ENCODE results near the gene UBL4B. TPM values are rescaled to one million over a fixed set of nuclear protein-coding genes. Genes with fewer than 3 reads are reported as not detected.

The UBL4B gene
- total and polyA plus RNA-seq, 2 donors (not counting 1 experiment from before 2014, with no cell fraction given): not detected

GRCh38 chr1:110063781-110064180 is 48.5 kb upstream of the UBL4B start:
- intact Hi-C loops (cut with micrococcal nuclease): no loop called here
- H3K4me3 Mint-ChIP-seq: no peak overlapping the region
- ChIA-PET POLR2A (no interaction called here), CTCF (interaction anchor here (0.5 to 1.0 kb wide), 2 partner anchors 11 to 287 kb away, joined by 3 read pairs; no protein-coding TSS in a partner anchor)
- H3K4me1 Mint-ChIP-seq: peaks cover 10% of the 10 kb centered on the region
- no peak for DNase-seq
- Histone ChIP-seq H3K4me2 (replicated peaks; ENCODE audit: low read depth, low read length, poor library complexity, severe bottlenecking) (no peak overlapping the region), H3K27me3 (replicated peaks in 1 of 4; ENCODE audit: control extremely low read depth in 1 of 4, control insufficient read depth in 3 of 4, insufficient read depth in 4 of 4, low read length in 3 of 4) (peaks cover 0 to 23% (median 14%) of the 10 kb centered on the region in 4 experiments), H3K36me3 (replicated peaks in 1 of 2; ENCODE audit: control extremely low read depth in 1 of 2, control insufficient read depth in 1 of 2, extremely low read depth in 1 of 2, insufficient read depth in 2 of 2, low read length in 1 of 2) (peaks cover 0 to 5% of the 10 kb centered on the region in 2 experiments), H3K9ac (ENCODE audit: low read length) (no peak overlapping the region), H2AFZ (ENCODE audit: insufficient read depth, low read depth, low read length, poor library complexity, severe bottlenecking) (no peak overlapping the region), H3K9me3 (ENCODE audit: control extremely low read depth in 1 of 3, control insufficient read depth in 2 of 3, insufficient read depth in 1 of 3, low read length in 2 of 3) (peaks cover 0 to 18% (median 0%) of the 10 kb centered on the region in 3 donors), H3K27ac (ENCODE audit: low read length in 2 of 2) (no peak overlapping the region), H4K20me1 (ENCODE audit: control insufficient read depth, insufficient read depth, low read length, poor library complexity, severe bottlenecking) (peaks cover 15% of the 10 kb centered on the region), H3K79me2 (ENCODE audit: control insufficient read depth, insufficient read depth, low read length) (no peaks in the 10 kb centered on the region), H3K4me1 (ENCODE audit: control insufficient read depth in 2 of 2, insufficient read depth in 2 of 2, low read length in 2 of 2) (peaks cover 15 to 16% of the 10 kb centered on the region in 2 donors), H3K4me3 (ENCODE audit: control extremely low read depth in 1 of 5, extremely low read depth in 1 of 5, insufficient read depth in 1 of 5, low read depth in 2 of 5, low read length in 4 of 5) (no peak overlapping the region)
- WGBS (ENCODE audit: insufficient coverage): 68% methylated on average over 2 of the region's 4 CpGs
- peaks cover 28% of the 10 kb centered on the region for H3K27me3 Mint-ChIP-seq
- no peak for ATAC-seq (ENCODE audit: low read depth)
- no peaks in the 10 kb centered on the region for H3K9me3 Mint-ChIP-seq (ENCODE audit: insufficient read depth)
- TF ChIP-seq EZH2 (IDR thresholded peaks at IDR 0.05; ENCODE audit: borderline replicate concordance, insufficient read depth, low read depth, low read length, poor library complexity, severe bottlenecking): no peak
- no peak for TF ChIP-seq CTCF (IDR thresholded peaks at IDR 0.05)
- H3K27ac Mint-ChIP-seq: no peak overlapping the region

GRCh38 chr1:110064576-110065337 is 47.5 kb upstream of the UBL4B start:
- Histone ChIP-seq H2AFZ (ENCODE audit: insufficient read depth, low read depth, low read length, poor library complexity, severe bottlenecking) (no peak overlapping the region), H3K79me2 (ENCODE audit: control insufficient read depth, insufficient read depth, low read length) (no peaks in the 10 kb centered on the region), H4K20me1 (ENCODE audit: control insufficient read depth, insufficient read depth, low read length, poor library complexity, severe bottlenecking) (peaks cover 12% of the 10 kb centered on the region), H3K4me3 (ENCODE audit: control extremely low read depth in 1 of 5, extremely low read depth in 1 of 5, insufficient read depth in 1 of 5, low read depth in 2 of 5, low read length in 4 of 5) (no peak overlapping the region), H3K9ac (ENCODE audit: low read length) (no peak overlapping the region), H3K27ac (ENCODE audit: low read length in 2 of 2) (no peak overlapping the region), H3K4me1 (ENCODE audit: control insufficient read depth in 2 of 2, insufficient read depth in 2 of 2, low read length in 2 of 2) (peaks cover 25 to 26% of the 10 kb centered on the region in 2 donors), H3K27me3 (replicated peaks in 1 of 4; ENCODE audit: control extremely low read depth in 1 of 4, control insufficient read depth in 3 of 4, insufficient read depth in 4 of 4, low read length in 3 of 4) (peaks cover 0 to 33% (median 21%) of the 10 kb centered on the region in 4 experiments), H3K9me3 (ENCODE audit: control extremely low read depth in 1 of 3, control insufficient read depth in 2 of 3, insufficient read depth in 1 of 3, low read length in 2 of 3) (peaks cover 0 to 26% (median 0%) of the 10 kb centered on the region in 3 donors), H3K4me2 (replicated peaks; ENCODE audit: low read depth, low read length, poor library complexity, severe bottlenecking) (no peak overlapping the region), H3K36me3 (replicated peaks in 1 of 2; ENCODE audit: control extremely low read depth in 1 of 2, control insufficient read depth in 1 of 2, extremely low read depth in 1 of 2, insufficient read depth in 2 of 2, low read length in 1 of 2) (peaks cover 0 to 5% of the 10 kb centered on the region in 2 experiments)
- Mint-ChIP-seq H3K4me1 (peaks cover 19% of the 10 kb centered on the region), H3K27ac (no peak overlapping the region), H3K4me3 (no peak overlapping the region), H3K9me3 (ENCODE audit: insufficient read depth) (no peaks in the 10 kb centered on the region), H3K27me3 (peaks cover 33% of the 10 kb centered on the region)
- WGBS (ENCODE audit: insufficient coverage): 79% methylated on average over 16 of the region's 18 CpGs
- intact Hi-C loops (cut with micrococcal nuclease): no loop called here
- ATAC-seq (ENCODE audit: low read depth): no peak
- DNase-seq: no peak
- no peak for TF ChIP-seq EZH2 (IDR thresholded peaks at IDR 0.05; ENCODE audit: borderline replicate concordance, insufficient read depth, low read depth, low read length, poor library complexity, severe bottlenecking)
- no peak for TF ChIP-seq CTCF (IDR thresholded peaks at IDR 0.05)
- ChIA-PET POLR2A (interaction anchor here (0.5 kb wide), 1 partner anchor 19 kb away, joined by 3 read pairs; no protein-coding TSS in a partner anchor), CTCF (interaction anchor here (0.5 to 2.4 kb wide), 3 partner anchors 11 to 16 kb away, joined by 3 to 13 read pairs (median 3); no protein-coding TSS in a partner anchor)
